Endothelial cell of umbilical vein (primary cell): Measurements from ENCODE around the gene NAV3. TPM values are rescaled to one million over a fixed set of nuclear protein-coding genes. Genes with fewer than 3 reads are reported as not detected.

Experiments
- BruUV-seq: library from RNA; stranded (reverse); fragments of 400-500 nt; replicated peaks from 2 replicates; lab custom pipeline; 2021; lab: Mats Ljungman, UMichigan
- CTCF ChIA-PET: fragments of 300-600, 350-600 bp; sonication (Branson Sonifier 250); formaldehyde crosslinking; loops from one replicate; lab custom pipeline; 2021; ENCODE audit warnings: antibody characterized with exemption, inconsistent platforms; lab: Charles Lee
- POLR2A ChIA-PET: fragments of 300-600, 350-600 bp; sonication (Branson Sonifier 250); formaldehyde crosslinking; loops from one replicate; lab custom pipeline; 2021; ENCODE audit warnings: antibody characterized with exemption, inconsistent platforms; lab: Charles Lee
- DNase-seq: peaks from one replicate; pipeline ENCODE4 v3.0.0-alpha.2; 2011; ENCODE audit warnings: low read depth, low spot score
- FAIRE-seq: peaks from 2 replicates; lab custom pipeline; 2011; peaks lifted over from hg19 to GRCh38; lab: Jason Lieb, UNC
- H2AFZ ChIP-seq: 2 replicates; pipeline ENCODE4 v1.6.0; 2012; ENCODE audit warnings: low read depth, low read length, control low read depth, inconsistent platforms
- H3K27ac ChIP-seq: 2 replicates; pipeline ENCODE4 v1.5.1; 2011; ENCODE audit warnings: low read depth, mild to moderate bottlenecking, control low read depth, low read length, moderate library complexity; ENCODE audit not compliant: insufficient read depth
- H3K27me3 ChIP-seq, 2 experiments: 2 replicates each; pipeline versions ENCODE4 v1.6.0 to v1.6.1; 2011; ENCODE audit warnings: low read length in 2 of 2, mixed read lengths in 1 of 2; ENCODE audit not compliant: control insufficient read depth in 2 of 2, insufficient read depth in 2 of 2
- H3K36me3 ChIP-seq, 2 experiments: 2 replicates in 1 of 2; 3 replicates in 1 of 2; pipeline ENCODE4 v1.5.1; 2011; ENCODE audit warnings: low read length in 2 of 2, mild to moderate bottlenecking in 1 of 2, moderate library complexity in 1 of 2; ENCODE audit not compliant: control insufficient read depth in 2 of 2, insufficient read depth in 2 of 2; ENCODE audit errors: extremely low read depth in 1 of 2
- H3K4me1 ChIP-seq: 3 replicates; pipeline ENCODE4 v1.5.1; 2011; ENCODE audit warnings: mild to moderate bottlenecking, low read length; ENCODE audit not compliant: control insufficient read depth, insufficient read depth; ENCODE audit errors: extremely low read depth
- H3K4me2 ChIP-seq: 2 replicates; pipeline ENCODE4 v1.6.1; 2011; ENCODE audit warnings: low read length, control low read depth, mixed read lengths; ENCODE audit not compliant: insufficient read depth
- H3K4me3 ChIP-seq, 3 experiments: fragments of 200-600 bp in 1 of 3; sonication (generic), shearing (Covaris generic) in 1 of 3; replicated peaks in 1 of 3; 2 replicates each; pipeline ENCODE4 v1.5.1; 2011 to 2016; ENCODE audit warnings: control low read depth in 3 of 3, low read length in 3 of 3, mild to moderate bottlenecking in 2 of 3, inconsistent platforms in 1 of 3, low read depth in 1 of 3, moderate library complexity in 1 of 3; ENCODE audit not compliant: insufficient read depth in 1 of 3
- H3K79me2 ChIP-seq: 2 replicates; pipeline ENCODE4 v1.6.0; 2012; ENCODE audit warnings: low read length, inconsistent platforms; ENCODE audit not compliant: control insufficient read depth, insufficient read depth
- H3K9ac ChIP-seq: replicated peaks from 2 replicates; pipeline ENCODE3; 2011; ENCODE audit warnings: low read length, control low read depth; ENCODE audit not compliant: insufficient read depth; ENCODE audit errors: extremely low read depth
- H3K9me1 ChIP-seq: replicated peaks from 3 replicates; pipeline ENCODE4 v1.6.0; 2011; ENCODE audit warnings: mild to moderate bottlenecking, low read length; ENCODE audit not compliant: control insufficient read depth, insufficient read depth; ENCODE audit errors: extremely low read depth
- H3K9me3 ChIP-seq: replicated peaks from 2 replicates; pipeline ENCODE4 v1.5.1; 2012; ENCODE audit warnings: low read length, inconsistent platforms; ENCODE audit not compliant: control insufficient read depth, insufficient read depth
- H4K20me1 ChIP-seq: replicated peaks from 2 replicates; pipeline ENCODE3; 2011; ENCODE audit warnings: mild to moderate bottlenecking, low read length; ENCODE audit not compliant: control insufficient read depth, insufficient read depth; ENCODE audit errors: extremely low read depth
- EZH2 ChIP-seq: IDR thresholded peaks from 2 replicates; pipeline ENCODE4 v1.6.1; 2012; ENCODE audit warnings: borderline replicate concordance, low read depth, mild to moderate bottlenecking, moderate library complexity, low read length, inconsistent platforms; ENCODE audit not compliant: severe bottlenecking
- GATA2 ChIP-seq: IDR thresholded peaks from 2 replicates; pipeline ENCODE4 v1.7.0; 2011; ENCODE audit warnings: low read depth, mild to moderate bottlenecking, moderate library complexity, mixed read lengths, low read length; ENCODE audit not compliant: insufficient read length, insufficient read depth
- JUN ChIP-seq: IDR thresholded peaks from 2 replicates; pipeline ENCODE4 v1.6.1; 2011; ENCODE audit warnings: borderline replicate concordance, low read depth; ENCODE audit not compliant: insufficient read length, insufficient read depth
- POLR2AphosphoS5 ChIP-seq: IDR thresholded peaks from 2 replicates; pipeline ENCODE4 v1.6.1; 2012; ENCODE audit warnings: low read depth, mild to moderate bottlenecking, control low read depth, low read length, moderate library complexity; ENCODE audit not compliant: insufficient read depth
- dilution Hi-C: fragments of 300-500 bp; cut with MboI; formaldehyde crosslinking; loops from one replicate; pipeline ENCODE4 v1.15.0; 2019; ENCODE audit warnings: low sequenced_read_pairs; ENCODE audit not compliant: extremely low pct_ligation_motif_present
- intact Hi-C: fragments of 100-400 bp; cut with micrococcal nuclease; formaldehyde crosslinking; loops from one replicate; pipeline ENCODE4 v1.10.0; 2022
- polyA plus RNA-seq, 4 experiments: library from polyadenylated mRNA; depleted of rRNA in 3 of 4; stranded (reverse) in 3 of 4; unstranded in 1 of 4; fragments of >200 nt; gene quantifications; 2 replicates each; pipeline versions ENCODE4 v1.2.1 to v1.2.3, GENCODE V29; 2011 to 2012; ENCODE audit warnings: missing spikeins in 1 of 4
- total RNA-seq: library from RNA; stranded (reverse); gene quantifications from 2 replicates; pipeline ENCODE4 v1.2.3, GENCODE V29; 2021
- TF ChIP-seq, protein P1 (sequence below), 2 donors: IDR thresholded peaks; 1 replicate in 1 of 2; 2 replicates in 1 of 2; pipeline ENCODE4 v1.5.1; 2011; ENCODE audit warnings: low read length in 2 of 2, mild to moderate bottlenecking in 2 of 2, moderate library complexity in 2 of 2, control low read depth in 1 of 2, inconsistent platforms in 1 of 2, low read depth in 1 of 2; ENCODE audit not compliant: insufficient read depth in 1 of 2; ENCODE audit errors: extremely low read depth in 1 of 2
- TF ChIP-seq, protein P2 (sequence below): IDR thresholded peaks from 2 replicates; pipeline ENCODE4 v1.6.1; 2011; ENCODE audit not compliant: insufficient read depth, insufficient read length

NAV3 gene
- total and polyA plus RNA-seq, 2 donors (not counting 3 experiments of a cell fraction or from before 2014, with no cell fraction given): 6.7 to 40.1 TPM

DNA sequence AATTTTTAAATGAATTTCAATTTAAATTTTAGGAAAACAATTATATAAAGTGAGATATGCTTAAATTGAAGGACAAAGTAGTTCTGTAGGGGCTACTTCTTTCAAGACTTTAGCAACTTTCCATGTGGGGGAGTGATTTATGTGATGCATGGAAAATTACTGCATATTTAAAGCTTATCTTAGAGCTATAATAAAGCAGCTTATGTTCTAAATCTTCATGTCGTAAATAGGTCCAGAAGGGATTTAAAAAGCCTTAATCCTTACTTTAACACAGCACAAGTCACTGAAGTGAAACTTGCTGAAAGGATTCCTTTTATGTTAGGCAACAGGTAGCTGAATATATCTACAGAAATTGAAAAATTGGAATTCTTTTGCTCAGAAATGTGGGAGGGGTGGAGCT is 340.4 kb downstream of the NAV3 start:
- H3K27ac ChIP-seq: no peak overlapping the region
- H3K4me1 ChIP-seq: no peaks in the 10 kb centered on the region
- ChIA-PET POLR2A (no interaction called here), CTCF (interaction anchor here (1.3 to 1.5 kb wide), 4 partner anchors 9 to 26 kb away, joined by 3 to 4 read pairs (median 4); no protein-coding TSS in a partner anchor)
- H2AFZ ChIP-seq: no peak overlapping the region
- no peak for DNase-seq
- dilution Hi-C loops (no loop called here), intact Hi-C loops (no loop called here)
- no peak overlapping the region for H3K4me2 ChIP-seq
- no peak for FAIRE-seq
- H3K27me3 ChIP-seq: no peaks in the 10 kb centered on the region
- TF ChIP-seq EZH2: no peak
- no peaks in the 10 kb centered on the region for H3K9me1 ChIP-seq
- no peaks in the 10 kb centered on the region for H3K36me3 ChIP-seq
- H3K79me2 ChIP-seq: no peaks in the 10 kb centered on the region
- no peaks in the 10 kb centered on the region for H4K20me1 ChIP-seq
- no peak overlapping the region for H3K9ac ChIP-seq
- H3K9me3 ChIP-seq: no peaks in the 10 kb centered on the region
- no TSS peak for BruUV-seq
- H3K4me3 ChIP-seq: no peak overlapping the region

DNA sequence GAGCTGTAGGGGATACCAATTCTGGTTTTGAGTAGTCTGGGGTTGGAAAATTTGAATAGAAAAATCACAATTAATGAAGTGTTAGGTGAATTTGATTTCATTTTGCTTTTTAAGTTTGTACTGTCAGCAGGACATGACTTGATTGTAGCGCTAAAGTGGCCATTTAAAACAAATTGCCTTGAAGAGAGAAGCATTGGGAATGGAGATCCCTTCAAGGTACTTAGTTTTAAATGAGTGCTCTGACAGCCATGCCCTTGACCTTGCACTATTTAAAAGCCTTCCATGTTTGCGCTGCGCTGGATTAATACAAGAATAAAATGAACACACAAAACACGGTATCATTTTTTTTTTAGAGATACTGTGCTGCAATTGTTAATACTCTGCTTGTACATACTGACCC is 345.9 kb downstream of the NAV3 start:
- POLR2A ChIA-PET: no interaction called here
- DNase-seq: no peak
- TF ChIP-seq, protein P1, sequence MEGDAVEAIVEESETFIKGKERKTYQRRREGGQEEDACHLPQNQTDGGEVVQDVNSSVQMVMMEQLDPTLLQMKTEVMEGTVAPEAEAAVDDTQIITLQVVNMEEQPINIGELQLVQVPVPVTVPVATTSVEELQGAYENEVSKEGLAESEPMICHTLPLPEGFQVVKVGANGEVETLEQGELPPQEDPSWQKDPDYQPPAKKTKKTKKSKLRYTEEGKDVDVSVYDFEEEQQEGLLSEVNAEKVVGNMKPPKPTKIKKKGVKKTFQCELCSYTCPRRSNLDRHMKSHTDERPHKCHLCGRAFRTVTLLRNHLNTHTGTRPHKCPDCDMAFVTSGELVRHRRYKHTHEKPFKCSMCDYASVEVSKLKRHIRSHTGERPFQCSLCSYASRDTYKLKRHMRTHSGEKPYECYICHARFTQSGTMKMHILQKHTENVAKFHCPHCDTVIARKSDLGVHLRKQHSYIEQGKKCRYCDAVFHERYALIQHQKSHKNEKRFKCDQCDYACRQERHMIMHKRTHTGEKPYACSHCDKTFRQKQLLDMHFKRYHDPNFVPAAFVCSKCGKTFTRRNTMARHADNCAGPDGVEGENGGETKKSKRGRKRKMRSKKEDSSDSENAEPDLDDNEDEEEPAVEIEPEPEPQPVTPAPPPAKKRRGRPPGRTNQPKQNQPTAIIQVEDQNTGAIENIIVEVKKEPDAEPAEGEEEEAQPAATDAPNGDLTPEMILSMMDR (IDR thresholded peaks at IDR 0.05; ENCODE audit: extremely low read depth in 1 of 2, insufficient read depth in 1 of 2, low read depth in 1 of 2, low read length in 2 of 2): no peak
- TF ChIP-seq GATA2 (no peak), JUN (no peak), POLR2AphosphoS5 (no peak)
- TF ChIP-seq, protein P2, sequence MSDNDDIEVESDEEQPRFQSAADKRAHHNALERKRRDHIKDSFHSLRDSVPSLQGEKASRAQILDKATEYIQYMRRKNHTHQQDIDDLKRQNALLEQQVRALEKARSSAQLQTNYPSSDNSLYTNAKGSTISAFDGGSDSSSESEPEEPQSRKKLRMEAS: no peak
- intact Hi-C loops: no loop called here
- no peak overlapping the region for H3K4me3 ChIP-seq
- no peak overlapping the region for H2AFZ ChIP-seq
- H3K4me2 ChIP-seq: no peak overlapping the region
- dilution Hi-C loops: no loop called here
- no peak overlapping the region for H3K9ac ChIP-seq
- H3K27ac ChIP-seq: no peak overlapping the region
- FAIRE-seq: no peak
- no peaks in the 10 kb centered on the region for H3K9me3 ChIP-seq
- BruUV-seq: no TSS peak
- H3K27me3 ChIP-seq: no peaks in the 10 kb centered on the region
- H3K36me3 ChIP-seq: peaks cover 0 to 9% of the 10 kb centered on the region in 2 experiments
- no peaks in the 10 kb centered on the region for H3K79me2 ChIP-seq
- no peaks in the 10 kb centered on the region for H4K20me1 ChIP-seq
- no peaks in the 10 kb centered on the region for H3K4me1 ChIP-seq
- H3K9me1 ChIP-seq: no peaks in the 10 kb centered on the region
- CTCF ChIA-PET: no interaction called here
